ENCODE results near the gene MIP.

The MIP gene

GRCh38 chr12:56487448-56488040 lies 33.1 kb upstream of the MIP start:
- Histone ChIP-seq H3K36me3 (ENCODE audit: low read length) (no peaks in the 10 kb centered on the region), H3K27me3 (ENCODE audit: low read length) (no peaks in the 10 kb centered on the region), H3K9me2 (replicated peaks; ENCODE audit: insufficient read depth, low read length) (no peaks in the 10 kb centered on the region), H3K9ac (ENCODE audit: low read length) (peak overlapping the region; percentile 29), H3K9me3 (ENCODE audit: insufficient read depth, low read length) (no peaks in the 10 kb centered on the region), H2AFZ (ENCODE audit: low read depth, low read length, severe bottlenecking) (no peak overlapping the region), H3K79me2 (ENCODE audit: insufficient read depth, low read length) (no peaks in the 10 kb centered on the region), H3K4me3 (ENCODE audit: insufficient read depth, low read length, poor library complexity, severe bottlenecking) (no peak overlapping the region), H4K20me1 (ENCODE audit: low read depth, low read length) (no peaks in the 10 kb centered on the region), H3K4me2 (ENCODE audit: low read depth, low read length, poor library complexity, severe bottlenecking) (peak overlapping the region; percentile 41), H3F3A (ENCODE audit: insufficient read depth) (no peaks in the 10 kb centered on the region), H3K27ac (ENCODE audit: low read depth, low read length) (no peak overlapping the region)
- no peak for TF ChIP-seq CTCF (IDR thresholded peaks at IDR 0.05; ENCODE audit: insufficient read depth, low read length, poor library complexity, severe bottlenecking)
- no peak for TF ChIP-seq EZH2phosphoT487 (conservative IDR thresholded peaks at IDR 0.05; ENCODE audit: low read length)

- Histone ChIP-seq H3K36me3 (ENCODE audit: low read length) (no peaks in the 10 kb centered on the region), H2AFZ (ENCODE audit: low read depth, low read length, severe bottlenecking) (no peak overlapping the region), H3K9me2 (replicated peaks; ENCODE audit: insufficient read depth, low read length) (no peaks in the 10 kb centered on the region), H4K20me1 (ENCODE audit: low read depth, low read length) (no peaks in the 10 kb centered on the region), H3K4me2 (ENCODE audit: low read depth, low read length, poor library complexity, severe bottlenecking) (no peak overlapping the region), H3F3A (ENCODE audit: insufficient read depth) (no peaks in the 10 kb centered on the region), H3K4me3 (ENCODE audit: insufficient read depth, low read length, poor library complexity, severe bottlenecking) (no peak overlapping the region), H3K27ac (ENCODE audit: low read depth, low read length) (no peak overlapping the region), H3K9me3 (ENCODE audit: insufficient read depth, low read length) (no peaks in the 10 kb centered on the region), H3K79me2 (ENCODE audit: insufficient read depth, low read length) (no peaks in the 10 kb centered on the region), H3K9ac (ENCODE audit: low read length) (no peak overlapping the region), H3K27me3 (ENCODE audit: low read length) (no peaks in the 10 kb centered on the region)
- no peak for TF ChIP-seq EZH2phosphoT487 (conservative IDR thresholded peaks at IDR 0.05; ENCODE audit: low read length)
- no peak for TF ChIP-seq CTCF (IDR thresholded peaks at IDR 0.05; ENCODE audit: insufficient read depth, low read length, poor library complexity, severe bottlenecking)
These were observed 32.2 kb upstream of the MIP start for GRCh38 chr12:56486694-56487093.

GRCh38 chr12:56484566-56484965 lies 30.1 kb upstream of the MIP start:
- H4K20me1 ChIP-seq (ENCODE audit: low read depth, low read length): no peaks in the 10 kb centered on the region
- no peak overlapping the region for H3K4me2 ChIP-seq (ENCODE audit: low read depth, low read length, poor library complexity, severe bottlenecking)
- H3K27me3 ChIP-seq (ENCODE audit: low read length): no peaks in the 10 kb centered on the region
- no peaks in the 10 kb centered on the region for H3F3A ChIP-seq (ENCODE audit: insufficient read depth)
- H3K9ac ChIP-seq (ENCODE audit: low read length): no peak overlapping the region
- H3K79me2 ChIP-seq (ENCODE audit: insufficient read depth, low read length): no peaks in the 10 kb centered on the region
- TF ChIP-seq CTCF (IDR thresholded peaks at IDR 0.05; ENCODE audit: insufficient read depth, low read length, poor library complexity, severe bottlenecking): no peak
- TF ChIP-seq EZH2phosphoT487 (conservative IDR thresholded peaks at IDR 0.05; ENCODE audit: low read length): no peak
- H3K9me2 ChIP-seq (replicated peaks; ENCODE audit: insufficient read depth, low read length): no peaks in the 10 kb centered on the region
- no peaks in the 10 kb centered on the region for H3K36me3 ChIP-seq (ENCODE audit: low read length)
- H2AFZ ChIP-seq (ENCODE audit: low read depth, low read length, severe bottlenecking): no peak overlapping the region
- H3K27ac ChIP-seq (ENCODE audit: low read depth, low read length): no peak overlapping the region
- no peak overlapping the region for H3K4me3 ChIP-seq (ENCODE audit: insufficient read depth, low read length, poor library complexity, severe bottlenecking)
- no peaks in the 10 kb centered on the region for H3K9me3 ChIP-seq (ENCODE audit: insufficient read depth, low read length)

Data from SU-DHL-6 (cell line).